ENCODE data around the gene ACOX2.

DNA sequence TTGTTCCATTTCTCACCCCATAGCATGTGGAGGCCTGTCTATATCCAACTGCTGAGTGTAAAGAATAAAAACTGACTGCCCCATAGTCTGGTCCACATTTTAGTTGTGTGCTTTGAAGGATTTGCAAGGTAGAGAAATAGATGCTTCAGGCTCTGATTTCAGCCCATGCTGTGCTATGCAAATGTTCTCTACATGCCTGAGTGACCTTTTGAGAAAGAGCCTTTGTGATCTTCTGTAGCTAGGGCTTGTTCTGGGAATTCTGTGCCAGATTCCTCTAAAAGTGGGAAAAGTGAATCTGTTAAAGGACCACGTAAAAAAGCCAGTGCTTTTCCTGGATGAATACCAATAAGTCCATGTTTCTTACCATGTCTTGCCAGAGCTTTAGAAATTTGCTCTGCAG lies 39.9 kb downstream of the ACOX2 start:
- TF ChIP-seq FOXA3 (CRISPR knock-in tag; IDR thresholded peaks at IDR 0.05): no peak
- no peak for TF ChIP-seq EP300 (IDR thresholded peaks at IDR 0.05; ENCODE audit: low read depth in 2 of 2, low read length in 2 of 2)
- TF ChIP-seq EP300 (CRISPR knock-in tag; IDR thresholded peaks at IDR 0.05; ENCODE audit: borderline replicate concordance): no peak
- no peak for TF ChIP-seq SUZ12 (IDR thresholded peaks at IDR 0.05; ENCODE audit: low read depth, low read length)
